HepG2 (cell line): ENCODE measurements around the gene CAMK1D. TPM values are rescaled to one million over a fixed set of nuclear protein-coding genes. Genes with fewer than 3 reads are reported as not detected.
A peak's percentile ranks its signal among the peaks of the same experiment; 100 is the strongest.

Experiments used
- DMAP1 ChIP-seq: IDR thresholded peaks from 2 replicates; pipeline ENCODE4 v1.6.1; 2016
- KMT2B ChIP-seq: IDR thresholded peaks from 2 replicates; pipeline ENCODE4 v1.6.1; 2016; ENCODE audit warnings: missing genetic modification reagents, missing compliant biosample characterization
- PCBP1 ChIP-seq: fragments of 200-400 bp; formaldehyde crosslinking; IDR thresholded peaks from 2 replicates; pipeline ENCODE4 v1.6.1; 2017; ENCODE audit warnings: mild to moderate bottlenecking, low read depth, low read length, borderline replicate concordance
- RFX1 ChIP-seq: fragments of 450-650 bp; IDR thresholded peaks from 2 replicates; pipeline ENCODE4 v1.6.1; 2017
- RFX5 ChIP-seq: IDR thresholded peaks from 2 replicates; pipeline ENCODE4 v1.6.1; 2011; ENCODE audit warnings: low read depth, low read length, improper control_type of control experiment
- SP4 ChIP-seq: sonication (generic); formaldehyde crosslinking; IDR thresholded peaks from 2 replicates; pipeline ENCODE4 v1.8.1; 2023; ENCODE audit warnings: mild to moderate bottlenecking, missing genetic modification reagents
- TARDBP ChIP-seq: sonication (generic); formaldehyde crosslinking; IDR thresholded peaks from 2 replicates; pipeline ENCODE4 v1.8.0; 2022; ENCODE audit warnings: mild to moderate bottlenecking, missing genetic modification reagents
- TEAD2 ChIP-seq: sonication (generic); formaldehyde crosslinking; IDR thresholded peaks from 2 replicates; pipeline ENCODE4 v1.9.0; 2021; ENCODE audit warnings: missing genetic modification reagents
- ZBTB2 ChIP-seq: sonication (generic); formaldehyde crosslinking; IDR thresholded peaks from 2 replicates; pipeline ENCODE4 v1.8.0; 2022; ENCODE audit warnings: low read depth, missing genetic modification reagents
- ZNF124 ChIP-seq: sonication (generic); formaldehyde crosslinking; IDR thresholded peaks from 2 replicates; pipeline ENCODE4 v1.4.0; 2020; ENCODE audit warnings: missing genetic modification reagents
- ZNF547 ChIP-seq: sonication (generic); formaldehyde crosslinking; IDR thresholded peaks from 2 replicates; pipeline ENCODE4 v1.5.1; 2020; ENCODE audit warnings: mild to moderate bottlenecking, missing genetic modification reagents
- ZNF577 ChIP-seq: sonication (generic); formaldehyde crosslinking; IDR thresholded peaks from 2 replicates; pipeline ENCODE4 v1.4.0; 2020; ENCODE audit warnings: mild to moderate bottlenecking, low read depth, missing genetic modification reagents, borderline replicate concordance
- ZNF687 ChIP-seq: sonication (generic); formaldehyde crosslinking; IDR thresholded peaks from 2 replicates; pipeline ENCODE4 v1.5.1; 2020; ENCODE audit warnings: mild to moderate bottlenecking, missing genetic modification reagents, moderate library complexity
- ZNF691 ChIP-seq: sonication (generic); formaldehyde crosslinking; IDR thresholded peaks from 2 replicates; pipeline ENCODE4 v1.4.0; 2020; ENCODE audit warnings: missing genetic modification reagents, low read depth, mild to moderate bottlenecking, borderline replicate concordance
- ZNF761 ChIP-seq: sonication (generic); formaldehyde crosslinking; conservative IDR thresholded peaks from 2 replicates; pipeline ENCODE4 v1.4.0; 2020; ENCODE audit warnings: mild to moderate bottlenecking, missing genetic modification reagents
- polyA plus RNA-seq, 8 experiments: library from polyadenylated mRNA; depleted of rRNA in 3 of 8; stranded (reverse) in 7 of 8; unstranded in 1 of 8; fragments of >200 nt; fragmentation: Illumina TruSeq in 4 of 8; extraction: Trizol in 4 of 8; gene quantifications; 2 replicates each; pipeline versions ENCODE4 v1.2.1 to v1.2.3, GENCODE V29; 2011 to 2016; ENCODE audit warnings: low read depth in 4 of 8, missing spikeins in 1 of 8, mixed read lengths in 1 of 8; ENCODE audit not compliant: insufficient read depth in 1 of 8
- total RNA-seq, 5 experiments: library from RNA; depleted of rRNA; stranded (reverse); fragments of >200 nt; fragmentation: Illumina TruSeq; extraction: Trizol; gene quantifications; 2 replicates each; pipeline ENCODE4 v1.2.3, GENCODE V29; 2016; ENCODE audit warnings: low read depth in 1 of 5
- TF ChIP-seq, protein P1 (sequence below): sonication (generic); formaldehyde crosslinking; IDR thresholded peaks from 2 replicates; pipeline ENCODE4 v1.4.0; 2020; ENCODE audit warnings: mild to moderate bottlenecking, missing genetic modification reagents
- TF ChIP-seq, protein P2 (sequence below): sonication (generic); formaldehyde crosslinking; IDR thresholded peaks from 2 replicates; pipeline ENCODE4 v1.4.0; 2020; ENCODE audit warnings: missing genetic modification reagents
- TF ChIP-seq, protein P3 (sequence below): sonication (generic); formaldehyde crosslinking; IDR thresholded peaks from 2 replicates; pipeline ENCODE4 v1.4.0; 2020; ENCODE audit warnings: low read depth, mild to moderate bottlenecking, missing genetic modification reagents

Gene CAMK1D
- total and polyA plus RNA-seq, 2 of the 13 experiments (the other 11 are each of a cell fraction or from before 2014, with no cell fraction given), result under 0.01 TPM; not detected in 1

DNA sequence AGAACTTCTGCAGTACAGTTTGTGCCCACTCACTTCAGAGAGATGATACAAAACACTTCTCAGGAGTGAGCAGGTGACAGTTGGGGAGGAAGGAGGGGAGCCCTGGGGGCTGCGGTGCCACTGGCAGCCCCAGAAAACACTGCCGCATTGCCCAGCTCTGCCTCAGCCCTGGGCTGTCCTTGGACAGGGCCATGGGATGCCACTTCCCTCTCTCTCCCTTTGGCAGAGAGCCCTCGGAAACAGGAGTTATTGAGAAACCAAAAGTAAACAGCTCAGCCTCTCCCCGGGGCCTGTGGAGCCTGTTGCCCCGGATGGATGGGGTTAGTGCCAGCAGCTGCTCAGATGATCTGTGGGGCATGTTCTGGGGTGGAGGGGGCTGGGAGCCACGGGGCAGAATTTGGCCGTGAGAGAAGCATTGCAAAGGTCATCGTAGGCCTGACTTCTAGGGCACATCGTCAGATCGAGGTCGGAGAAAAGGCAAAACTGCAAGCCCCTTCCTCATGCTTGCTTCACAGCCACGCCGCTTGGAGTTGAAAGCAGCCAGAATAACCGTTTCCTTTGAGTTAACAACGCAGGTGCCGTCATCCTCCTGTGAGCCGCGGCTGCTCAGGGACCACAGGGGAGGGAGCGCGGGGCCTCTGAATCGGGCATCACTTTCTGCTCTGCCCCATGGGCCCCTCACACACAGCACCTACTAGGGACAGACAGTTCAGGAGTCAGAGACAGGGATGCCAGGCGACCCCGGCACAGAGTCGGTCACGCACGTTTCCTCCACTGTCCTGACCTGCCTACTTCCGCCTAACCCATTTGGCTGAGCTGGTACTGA is 256.4 kb downstream of the CAMK1D start (continued):
- TF ChIP-seq TARDBP (CRISPR knock-in tag) (peak; percentile 40; the same call in 1 of the 2 replicates), ZNF691 (CRISPR knock-in tag) (no peak), ZNF761 (CRISPR knock-in tag) (no peak), PCBP1 (no peak), ZNF124 (CRISPR knock-in tag) (no peak), KMT2B (no peak), SP4 (no peak), DMAP1 (CRISPR knock-in tag) (no peak), ZNF577 (CRISPR knock-in tag) (no peak), RFX1 (no peak), ZNF687 (CRISPR knock-in tag) (peak; percentile 61), ZBTB2 (no peak), TEAD2 (CRISPR knock-in tag) (no peak), RFX5 (no peak), ZNF547 (CRISPR knock-in tag) (no peak)
- TF ChIP-seq, protein P1, sequence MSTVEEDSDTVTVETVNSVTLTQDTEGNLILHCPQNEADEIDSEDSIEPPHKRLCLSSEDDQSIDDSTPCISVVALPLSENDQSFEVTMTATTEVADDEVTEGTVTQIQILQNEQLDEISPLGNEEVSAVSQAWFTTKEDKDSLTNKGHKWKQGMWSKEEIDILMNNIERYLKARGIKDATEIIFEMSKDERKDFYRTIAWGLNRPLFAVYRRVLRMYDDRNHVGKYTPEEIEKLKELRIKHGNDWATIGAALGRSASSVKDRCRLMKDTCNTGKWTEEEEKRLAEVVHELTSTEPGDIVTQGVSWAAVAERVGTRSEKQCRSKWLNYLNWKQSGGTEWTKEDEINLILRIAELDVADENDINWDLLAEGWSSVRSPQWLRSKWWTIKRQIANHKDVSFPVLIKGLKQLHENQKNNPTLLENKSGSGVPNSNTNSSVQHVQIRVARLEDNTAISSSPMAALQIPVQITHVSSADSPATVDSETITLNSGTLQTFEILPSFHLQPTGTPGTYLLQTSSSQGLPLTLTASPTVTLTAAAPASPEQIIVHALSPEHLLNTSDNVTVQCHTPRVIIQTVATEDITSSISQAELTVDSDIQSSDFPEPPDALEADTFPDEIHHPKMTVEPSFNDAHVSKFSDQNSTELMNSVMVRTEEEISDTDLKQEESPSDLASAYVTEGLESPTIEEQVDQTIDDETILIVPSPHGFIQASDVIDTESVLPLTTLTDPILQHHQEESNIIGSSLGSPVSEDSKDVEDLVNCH (CRISPR knock-in tag), result no peak
- TF ChIP-seq, protein P2, sequence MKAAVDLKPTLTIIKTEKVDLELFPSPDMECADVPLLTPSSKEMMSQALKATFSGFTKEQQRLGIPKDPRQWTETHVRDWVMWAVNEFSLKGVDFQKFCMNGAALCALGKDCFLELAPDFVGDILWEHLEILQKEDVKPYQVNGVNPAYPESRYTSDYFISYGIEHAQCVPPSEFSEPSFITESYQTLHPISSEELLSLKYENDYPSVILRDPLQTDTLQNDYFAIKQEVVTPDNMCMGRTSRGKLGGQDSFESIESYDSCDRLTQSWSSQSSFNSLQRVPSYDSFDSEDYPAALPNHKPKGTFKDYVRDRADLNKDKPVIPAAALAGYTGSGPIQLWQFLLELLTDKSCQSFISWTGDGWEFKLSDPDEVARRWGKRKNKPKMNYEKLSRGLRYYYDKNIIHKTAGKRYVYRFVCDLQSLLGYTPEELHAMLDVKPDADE (CRISPR knock-in tag), result no peak
- TF ChIP-seq, protein P3, sequence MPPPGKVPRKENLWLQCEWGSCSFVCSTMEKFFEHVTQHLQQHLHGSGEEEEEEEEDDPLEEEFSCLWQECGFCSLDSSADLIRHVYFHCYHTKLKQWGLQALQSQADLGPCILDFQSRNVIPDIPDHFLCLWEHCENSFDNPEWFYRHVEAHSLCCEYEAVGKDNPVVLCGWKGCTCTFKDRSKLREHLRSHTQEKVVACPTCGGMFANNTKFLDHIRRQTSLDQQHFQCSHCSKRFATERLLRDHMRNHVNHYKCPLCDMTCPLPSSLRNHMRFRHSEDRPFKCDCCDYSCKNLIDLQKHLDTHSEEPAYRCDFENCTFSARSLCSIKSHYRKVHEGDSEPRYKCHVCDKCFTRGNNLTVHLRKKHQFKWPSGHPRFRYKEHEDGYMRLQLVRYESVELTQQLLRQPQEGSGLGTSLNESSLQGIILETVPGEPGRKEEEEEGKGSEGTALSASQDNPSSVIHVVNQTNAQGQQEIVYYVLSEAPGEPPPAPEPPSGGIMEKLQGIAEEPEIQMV, result no peak
